Muscle of leg (tissue), 11 donors: ENCODE data around the gene GNAO1. TPM values are rescaled to one million over a fixed set of nuclear protein-coding genes. Genes with fewer than 3 reads are reported as not detected.

Experiments
- DNase-seq: peaks from one replicate; pipeline ENCODE4 v3.0.0; 2013
- H3K27ac ChIP-seq: one replicate; pipeline ENCODE4 v1.5.1; 2013; ENCODE audit warnings: mild to moderate bottlenecking, low read length, control low read depth
- H3K27me3 ChIP-seq: one replicate; pipeline ENCODE4 v1.6.1; 2013; ENCODE audit warnings: low read length; ENCODE audit not compliant: control insufficient read depth, insufficient read depth
- H3K36me3 ChIP-seq: one replicate; pipeline ENCODE4 v1.6.1; 2013; ENCODE audit warnings: low read length; ENCODE audit not compliant: control insufficient read depth, insufficient read depth
- H3K4me1 ChIP-seq: one replicate; pipeline ENCODE4 v1.6.1; 2013; ENCODE audit warnings: low read length; ENCODE audit not compliant: control insufficient read depth, insufficient read depth
- H3K4me3 ChIP-seq: one replicate; pipeline ENCODE4 v1.5.1; 2013; ENCODE audit warnings: low read length, control low read depth
- H3K9me3 ChIP-seq: replicated peaks from 2 replicates; pipeline ENCODE4 v1.6.1; 2013; ENCODE audit warnings: low read depth, low read length; ENCODE audit not compliant: control insufficient read depth
- WGBS: methylation state at CpG from one replicate; pipeline ENCODE4 v1.1.5; 2013; ENCODE audit warnings: missing lambda C conversion rate; ENCODE audit not compliant: insufficient coverage; 5-methylcytosine and 5-hydroxymethylcytosine counted together
- polyA plus RNA-seq, 8 donors: library from polyadenylated mRNA; unstranded; fragments of 120-200 nt; gene quantifications; one replicate each; pipeline versions ENCODE4 v1.2.1 to v1.2.3, GENCODE V29; 2013; ENCODE audit warnings: inconsistent platforms in 1 of 8, low replicate concordance in 1 of 8; ENCODE audit not compliant: insufficient read length in 8 of 8, insufficient read depth in 1 of 8
- total RNA-seq: library from RNA; stranded (reverse); fragments of 120-200 nt; gene quantifications from one replicate; pipeline ENCODE4 v1.2.4, GENCODE V29; 2013

GNAO1 gene
- total and polyA plus RNA-seq, 9 donors = 0.49 to 3.2 (median 2.1) TPM

DNA sequence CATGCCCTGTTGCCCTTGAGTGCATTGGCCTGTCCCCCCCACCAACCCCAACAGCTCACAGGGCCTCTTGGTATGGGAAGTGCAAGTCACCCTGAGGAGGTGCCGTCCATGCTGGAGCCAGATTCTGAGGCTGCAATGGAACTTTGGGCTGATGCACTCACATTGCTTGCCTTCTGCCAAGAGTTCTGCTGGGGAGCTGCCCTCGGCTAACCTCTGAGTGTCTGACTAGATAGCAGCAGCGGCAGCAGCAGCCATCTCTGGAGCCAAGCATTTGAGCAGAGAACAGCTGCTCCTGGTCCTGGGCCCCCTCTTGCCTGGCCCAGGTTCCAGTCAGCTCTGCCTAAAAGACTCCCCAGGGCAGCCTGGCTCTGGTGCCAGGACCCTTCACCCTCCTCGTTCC is 61.5 kb downstream of the GNAO1 start:
- H3K4me3 ChIP-seq = no peak overlapping the region
- peaks cover 2% of the 10 kb centered on the region for H3K27me3 ChIP-seq
- no peaks in the 10 kb centered on the region for H3K36me3 ChIP-seq
- DNase-seq = peak; percentile 69
- WGBS = 23% methylated on average over 3 of the region's 4 CpGs
- H3K9me3 ChIP-seq = no peaks in the 10 kb centered on the region
- H3K4me1 ChIP-seq = peaks cover 25% of the 10 kb centered on the region
- no peak overlapping the region for H3K27ac ChIP-seq

DNA sequence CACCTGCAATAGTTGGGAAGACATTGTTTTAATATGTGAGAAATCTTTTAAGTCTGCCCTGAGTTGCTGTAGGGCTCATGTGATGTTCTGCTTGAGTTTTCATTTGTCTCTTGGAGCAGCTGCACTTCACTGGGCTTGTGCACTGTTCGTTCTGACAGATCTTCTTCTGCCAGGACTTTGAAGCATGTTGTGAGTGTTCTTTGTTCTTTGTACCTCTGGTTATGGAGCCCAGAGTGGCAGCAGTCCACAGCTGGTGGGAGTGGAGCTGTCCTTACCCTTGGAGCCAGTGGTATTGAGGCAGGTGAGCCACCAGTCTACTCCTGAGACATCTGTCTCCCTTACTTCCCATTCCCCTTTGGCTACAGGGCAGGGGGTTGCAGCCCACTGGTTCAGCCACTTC is 64.6 kb downstream of the GNAO1 start:
- Histone ChIP-seq H3K9me3 (no peaks in the 10 kb centered on the region), H3K27ac (no peak overlapping the region), H3K4me3 (no peak overlapping the region), H3K36me3 (no peaks in the 10 kb centered on the region), H3K27me3 (no peaks in the 10 kb centered on the region), H3K4me1 (peaks cover 42% of the 10 kb centered on the region)
- 67% methylated on average over 1 of the region's 1 CpG for WGBS
- DNase-seq = no peak

GRCh38 chr16:56257239-56257638 is 66.0 kb downstream of the GNAO1 start:
- H3K27ac ChIP-seq = no peak overlapping the region
- H3K4me3 ChIP-seq = no peak overlapping the region
- no peaks in the 10 kb centered on the region for H3K9me3 ChIP-seq
- H3K36me3 ChIP-seq = no peaks in the 10 kb centered on the region
- WGBS = 48% methylated on average over 4 of the region's 6 CpGs
- H3K27me3 ChIP-seq = no peaks in the 10 kb centered on the region
- peak; percentile 77 for DNase-seq
- H3K4me1 ChIP-seq = peaks cover 45% of the 10 kb centered on the region

GRCh38 chr16:56257666-56258342 is 66.5 kb downstream of the GNAO1 start:
- peaks cover 42% of the 10 kb centered on the region for H3K4me1 ChIP-seq
- no peak overlapping the region for H3K4me3 ChIP-seq

GRCh38 chr16:56258508-56259424 is 67.5 kb downstream of the GNAO1 start:
- Histone ChIP-seq H3K4me3 (no peak overlapping the region), H3K9me3 (no peaks in the 10 kb centered on the region), H3K4me1 (peaks cover 36% of the 10 kb centered on the region), H3K27ac (no peak overlapping the region), H3K36me3 (no peaks in the 10 kb centered on the region), H3K27me3 (no peaks in the 10 kb centered on the region)
- no peak for DNase-seq
- WGBS = 84% methylated on average over 6 of the region's 8 CpGs

More at GRCh38 chr16:56257666-56258342, 66.5 kb downstream of the GNAO1 start:
- H3K27me3 ChIP-seq = no peaks in the 10 kb centered on the region
- no peak overlapping the region for H3K27ac ChIP-seq
- WGBS = 83% methylated on average over 1 of the region's 8 CpGs
- peak; percentile 87 for DNase-seq
- no peaks in the 10 kb centered on the region for H3K9me3 ChIP-seq
- H3K36me3 ChIP-seq = no peaks in the 10 kb centered on the region

GRCh38 chr16:56259425-56259779 is 68.1 kb downstream of the GNAO1 start:
- 80% methylated on average over 2 of the region's 4 CpGs for WGBS
- no peak overlapping the region for H3K4me3 ChIP-seq
- H3K27me3 ChIP-seq = no peaks in the 10 kb centered on the region
- peaks cover 36% of the 10 kb centered on the region for H3K4me1 ChIP-seq
- H3K27ac ChIP-seq = no peak overlapping the region
- no peaks in the 10 kb centered on the region for H3K36me3 ChIP-seq
- no peak for DNase-seq
- H3K9me3 ChIP-seq = no peaks in the 10 kb centered on the region

GRCh38 chr16:56260378-56261160 is 69.3 kb downstream of the GNAO1 start:
- Histone ChIP-seq H3K4me1 (peaks cover 36% of the 10 kb centered on the region), H3K27ac (no peak overlapping the region), H3K36me3 (no peaks in the 10 kb centered on the region), H3K4me3 (no peak overlapping the region), H3K27me3 (no peaks in the 10 kb centered on the region), H3K9me3 (no peaks in the 10 kb centered on the region)
- 73% methylated on average over 6 of the region's 13 CpGs for WGBS
- no peak for DNase-seq

DNA sequence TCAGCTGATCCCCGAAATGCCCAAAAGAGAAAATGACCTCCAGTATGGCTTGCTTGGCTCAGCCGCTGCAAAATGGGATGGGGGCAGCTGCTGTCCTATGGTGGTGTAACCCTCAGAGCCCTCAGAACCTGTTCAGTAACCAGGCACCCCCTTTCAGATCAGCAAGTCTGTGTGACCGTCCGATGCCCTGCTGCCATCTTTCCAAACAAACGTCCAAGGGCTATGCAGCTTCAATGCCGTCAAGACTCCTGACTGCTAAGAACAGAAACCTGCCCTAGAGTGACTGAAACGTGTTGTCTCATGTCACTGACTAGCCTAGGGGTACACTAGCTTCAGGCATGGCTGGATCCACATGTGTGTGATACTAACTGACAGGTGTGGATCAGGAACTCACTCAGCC is 70.4 kb downstream of the GNAO1 start:
- H3K4me1 ChIP-seq = peaks cover 36% of the 10 kb centered on the region
- DNase-seq = no peak

GRCh38 chr16:56262148-56262547 is 70.9 kb downstream of the GNAO1 start:
- no peak overlapping the region for H3K27ac ChIP-seq
- H3K4me1 ChIP-seq = peaks cover 33% of the 10 kb centered on the region

More for the DNA sequence above, 70.4 kb downstream of the GNAO1 start:
- Histone ChIP-seq H3K27me3 (no peaks in the 10 kb centered on the region), H3K27ac (no peak overlapping the region), H3K4me3 (no peak overlapping the region), H3K36me3 (no peaks in the 10 kb centered on the region), H3K9me3 (no peaks in the 10 kb centered on the region)
- 72% methylated on average over 6 of the region's 7 CpGs for WGBS

More at GRCh38 chr16:56262148-56262547, 70.9 kb downstream of the GNAO1 start:
- peak; percentile 33 for DNase-seq
- no peaks in the 10 kb centered on the region for H3K27me3 ChIP-seq
- H3K36me3 ChIP-seq = no peaks in the 10 kb centered on the region
- WGBS = 33% methylated on average over 1 of the region's 5 CpGs
- no peak overlapping the region for H3K4me3 ChIP-seq
- no peaks in the 10 kb centered on the region for H3K9me3 ChIP-seq
